ENCODE results near the gene GAK. TPM values are rescaled to one million over a fixed set of nuclear protein-coding genes. Genes with fewer than 3 reads are reported as not detected.

The GAK gene
- total and polyA plus RNA-seq, 2 of the 13 experiments (the other 11 are each of a cell fraction or from before 2014, with no cell fraction given): 17.5 to 44.3 TPM

DNA sequence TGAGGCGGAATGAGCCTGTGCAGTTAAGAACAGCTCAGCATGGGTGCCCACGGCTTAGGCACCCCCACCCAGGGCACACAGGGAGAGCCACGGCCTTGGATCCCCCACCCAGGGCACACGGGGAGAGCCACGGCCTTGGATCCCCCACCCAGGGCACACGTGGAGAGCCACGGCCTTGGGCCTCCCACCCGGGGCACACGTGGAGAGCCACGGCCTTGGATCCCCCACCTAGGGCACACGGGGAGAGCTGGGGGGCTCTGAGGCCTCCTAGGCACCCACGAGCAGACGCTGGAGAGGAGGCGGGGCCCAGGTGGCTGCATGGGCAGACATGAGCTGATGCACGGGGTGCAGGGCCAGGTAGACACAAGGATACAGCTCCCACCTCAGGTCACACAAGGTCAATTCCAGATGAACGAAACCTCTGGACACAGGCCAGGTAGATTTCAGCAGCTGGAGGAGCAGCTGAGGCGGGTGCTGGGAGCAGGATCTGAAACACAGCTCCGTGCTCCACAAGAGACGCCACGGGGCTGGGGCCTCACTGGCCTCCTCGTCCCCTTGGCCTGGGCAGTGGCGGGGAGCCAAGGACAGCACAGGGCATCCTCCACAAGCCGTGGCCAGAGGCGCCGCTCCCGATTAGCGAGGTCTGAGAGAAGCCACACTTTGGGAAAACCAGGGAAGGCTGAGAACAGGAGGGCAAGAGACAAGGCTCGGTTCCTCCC lies 30.8 kb downstream of the GAK start:
- CTCF ChIA-PET (ENCODE audit: low intra/inter-chr PET ratio, low total read pairs): no interaction called here
- H3K9ac ChIP-seq (ENCODE audit: insufficient read depth, low read depth, low read length): no peak overlapping the region
- H3K4me1 ChIP-seq (ENCODE audit: insufficient read depth, low read length): no peaks in the 10 kb centered on the region
- no peak overlapping the region for H2AFZ ChIP-seq (ENCODE audit: low read length)
- peaks cover 11 to 30% of the 10 kb centered on the region in 2 experiments; a peak in 4 of 5 replicates for H3K36me3 ChIP-seq (replicated peaks in 1 of 2; ENCODE audit: control insufficient read depth in 1 of 2, insufficient read depth in 2 of 2, low read length in 2 of 2)
- no peaks in the 10 kb centered on the region; the same call in 1 of the 2 replicates for H4K20me1 ChIP-seq (ENCODE audit: insufficient read depth, low read length)
- DNase-seq (ENCODE audit: low spot score): no peak
- WGBS (ENCODE audit: low lambda C conversion rate): 93% methylated on average over 15 of the region's 28 CpGs
- FAIRE-seq: no peak
- H3K4me3 ChIP-seq (replicated peaks in 1 of 3; ENCODE audit: insufficient read depth in 1 of 3, low read depth in 2 of 3, low read length in 3 of 3): no peak overlapping the region
- in situ Hi-C loops (cut with HindIII; ENCODE audit: extremely low pct_ligation_motif_present, low pct_unique_long_range_greater_than_20kb): no loop called here
- no peaks in the 10 kb centered on the region for H3K27me3 ChIP-seq (ENCODE audit: control insufficient read depth in 1 of 2, insufficient read depth in 2 of 2, low read length in 2 of 2)
- POLR2A ChIA-PET: interaction anchor here (0.6 kb wide), 1 partner anchor 18 kb away, joined by 4 read pairs; no protein-coding TSS in a partner anchor
- TF ChIP-seq KLF16 (CRISPR knock-in tag; IDR thresholded peaks at IDR 0.05) (no peak), HDAC1 (CRISPR knock-in tag; IDR thresholded peaks at IDR 0.05) (no peak), ZNF629 (CRISPR knock-in tag; conservative IDR thresholded peaks at IDR 0.05) (no peak), MYC (CRISPR knock-in tag; IDR thresholded peaks at IDR 0.05; ENCODE audit: borderline replicate concordance) (no peak), HOXD1 (CRISPR knock-in tag; IDR thresholded peaks at IDR 0.05) (no peak), KDM3A (CRISPR knock-in tag; IDR thresholded peaks at IDR 0.05; ENCODE audit: low read depth) (no peak), ZNF550 (CRISPR knock-in tag; IDR thresholded peaks at IDR 0.05; ENCODE audit: borderline replicate concordance) (no peak), SP2 (CRISPR knock-in tag; IDR thresholded peaks at IDR 0.05) (no peak), ZNF605 (CRISPR knock-in tag; IDR thresholded peaks at IDR 0.05) (no peak), ATF1 (CRISPR knock-in tag; IDR thresholded peaks at IDR 0.05) (no peak), SKIL (CRISPR knock-in tag; IDR thresholded peaks at IDR 0.05; ENCODE audit: borderline replicate concordance) (no peak), FOSL1 (CRISPR knock-in tag; IDR thresholded peaks at IDR 0.05; ENCODE audit: borderline replicate concordance) (no peak), STAT5B (CRISPR knock-in tag; IDR thresholded peaks at IDR 0.05) (no peak)
- TF ChIP-seq, protein P1, sequence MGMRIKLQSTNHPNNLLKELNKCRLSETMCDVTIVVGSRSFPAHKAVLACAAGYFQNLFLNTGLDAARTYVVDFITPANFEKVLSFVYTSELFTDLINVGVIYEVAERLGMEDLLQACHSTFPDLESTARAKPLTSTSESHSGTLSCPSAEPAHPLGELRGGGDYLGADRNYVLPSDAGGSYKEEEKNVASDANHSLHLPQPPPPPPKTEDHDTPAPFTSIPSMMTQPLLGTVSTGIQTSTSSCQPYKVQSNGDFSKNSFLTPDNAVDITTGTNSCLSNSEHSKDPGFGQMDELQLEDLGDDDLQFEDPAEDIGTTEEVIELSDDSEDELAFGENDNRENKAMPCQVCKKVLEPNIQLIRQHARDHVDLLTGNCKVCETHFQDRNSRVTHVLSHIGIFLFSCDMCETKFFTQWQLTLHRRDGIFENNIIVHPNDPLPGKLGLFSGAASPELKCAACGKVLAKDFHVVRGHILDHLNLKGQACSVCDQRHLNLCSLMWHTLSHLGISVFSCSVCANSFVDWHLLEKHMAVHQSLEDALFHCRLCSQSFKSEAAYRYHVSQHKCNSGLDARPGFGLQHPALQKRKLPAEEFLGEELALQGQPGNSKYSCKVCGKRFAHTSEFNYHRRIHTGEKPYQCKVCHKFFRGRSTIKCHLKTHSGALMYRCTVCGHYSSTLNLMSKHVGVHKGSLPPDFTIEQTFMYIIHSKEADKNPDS (CRISPR knock-in tag; IDR thresholded peaks at IDR 0.05): no peak
- TF ChIP-seq, protein P2, sequence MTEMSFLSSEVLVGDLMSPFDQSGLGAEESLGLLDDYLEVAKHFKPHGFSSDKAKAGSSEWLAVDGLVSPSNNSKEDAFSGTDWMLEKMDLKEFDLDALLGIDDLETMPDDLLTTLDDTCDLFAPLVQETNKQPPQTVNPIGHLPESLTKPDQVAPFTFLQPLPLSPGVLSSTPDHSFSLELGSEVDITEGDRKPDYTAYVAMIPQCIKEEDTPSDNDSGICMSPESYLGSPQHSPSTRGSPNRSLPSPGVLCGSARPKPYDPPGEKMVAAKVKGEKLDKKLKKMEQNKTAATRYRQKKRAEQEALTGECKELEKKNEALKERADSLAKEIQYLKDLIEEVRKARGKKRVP (CRISPR knock-in tag; IDR thresholded peaks at IDR 0.05): no peak
- no peak overlapping the region for H3K4me2 ChIP-seq (ENCODE audit: low read depth, low read length)
- no peaks in the 10 kb centered on the region for H3K9me3 ChIP-seq (ENCODE audit: low read length)
- no TSS peak for BruUV-seq (replicated peaks)
- no peaks in the 10 kb centered on the region for H3K79me2 ChIP-seq (ENCODE audit: insufficient read depth, low read length)
- ATAC-seq: no peak
- no peak overlapping the region for H3K27ac ChIP-seq (ENCODE audit: extremely low read length, insufficient read depth, low read length)
- intact Hi-C loops (cut with micrococcal nuclease; ENCODE audit: unreplicated experiment): no loop called here
